SU-DHL-6 (cell line): ENCODE measurements around the gene CCM2.
"Not testable (repeated sequence)": the region's sequence is repeated elsewhere in the genome, so short reads cannot be mapped to it uniquely, and the experiment has no call there.

ENCODE experiments used
- H2AFZ ChIP-seq: fragments of 200-600 bp; sonication (generic); 2 replicates; pipeline ENCODE4 v1.6.1; 2014; ENCODE audit warnings: low read depth, mild to moderate bottlenecking, moderate library complexity, mixed read lengths, antibody characterized with exemption, low read length; ENCODE audit not compliant: severe bottlenecking
- H3F3A ChIP-seq: fragments of 200-600 bp; shearing (Covaris generic); 2 replicates; pipeline ENCODE4 v1.6.0; 2016; ENCODE audit warnings: antibody characterized with exemption, mild to moderate bottlenecking; ENCODE audit not compliant: insufficient read depth
- H3K27ac ChIP-seq: fragments of 200-600 bp; sonication (generic); 2 replicates; pipeline ENCODE4 v1.5.1; 2016; ENCODE audit warnings: low read depth, mild to moderate bottlenecking, low read length, moderate library complexity, mixed read lengths
- H3K27me3 ChIP-seq: fragments of 200-600 bp; sonication (generic), shearing (Covaris generic); 2 replicates; pipeline ENCODE4 v1.6.0; 2014; ENCODE audit warnings: mild to moderate bottlenecking, low read length
- H3K36me3 ChIP-seq: fragments of 200-600 bp; sonication (generic); 2 replicates; pipeline ENCODE4 v1.6.1; 2014; ENCODE audit warnings: mild to moderate bottlenecking, low read length, mixed read lengths
- H3K4me2 ChIP-seq: fragments of 300-600, 200-600 bp; shearing (Covaris generic), sonication (generic); 2 replicates; pipeline ENCODE4 v1.6.0; 2014; ENCODE audit warnings: low read length, low read depth, mild to moderate bottlenecking; ENCODE audit not compliant: poor library complexity, severe bottlenecking
- H3K4me3 ChIP-seq: fragments of 200-600 bp; sonication (generic); 2 replicates; pipeline ENCODE4 v1.5.1; 2014; ENCODE audit warnings: antibody characterized with exemption, low read length, mild to moderate bottlenecking, mixed read lengths; ENCODE audit not compliant: insufficient read depth, poor library complexity, severe bottlenecking
- H3K79me2 ChIP-seq: fragments of 200-600 bp; sonication (generic); 2 replicates; pipeline ENCODE4 v1.6.1; 2014; ENCODE audit warnings: mild to moderate bottlenecking, low read length, moderate library complexity; ENCODE audit not compliant: insufficient read depth
- H3K9ac ChIP-seq: fragments of 200-600 bp; sonication (generic); 2 replicates; pipeline ENCODE4 v1.7.0; 2014; ENCODE audit warnings: mild to moderate bottlenecking, low read length
- H3K9me2 ChIP-seq: fragments of 200-600 bp; sonication (generic); replicated peaks from 2 replicates; pipeline ENCODE4 v1.6.1; 2014; ENCODE audit warnings: low read length; ENCODE audit not compliant: insufficient read depth
- H3K9me3 ChIP-seq: fragments of 200-600 bp; sonication (generic); 2 replicates; pipeline ENCODE4 v1.6.1; 2014; ENCODE audit warnings: low read length, mixed read lengths; ENCODE audit not compliant: insufficient read depth
- H4K20me1 ChIP-seq: fragments of 200-600 bp; sonication (generic); 2 replicates; pipeline ENCODE4 v1.6.1; 2014; ENCODE audit warnings: low read depth, mild to moderate bottlenecking, antibody characterized with exemption, low read length, moderate library complexity, mixed read lengths
- EZH2phosphoT487 ChIP-seq: fragments of 200-600 bp; sonication (generic), shearing (Covaris generic); conservative IDR thresholded peaks from 2 replicates; pipeline ENCODE4 v1.6.1; 2018; ENCODE audit warnings: mild to moderate bottlenecking, antibody characterized with exemption, low read length, moderate library complexity, mixed read lengths
- TF ChIP-seq, protein P1 (sequence below): fragments of 200-600 bp; sonication (generic); IDR thresholded peaks from one replicate; pipeline ENCODE4 v1.5.1; 2017; ENCODE audit warnings: antibody characterized with exemption, mild to moderate bottlenecking, low read length, moderate library complexity; ENCODE audit not compliant: insufficient read depth, poor library complexity, severe bottlenecking

Gene CCM2

DNA sequence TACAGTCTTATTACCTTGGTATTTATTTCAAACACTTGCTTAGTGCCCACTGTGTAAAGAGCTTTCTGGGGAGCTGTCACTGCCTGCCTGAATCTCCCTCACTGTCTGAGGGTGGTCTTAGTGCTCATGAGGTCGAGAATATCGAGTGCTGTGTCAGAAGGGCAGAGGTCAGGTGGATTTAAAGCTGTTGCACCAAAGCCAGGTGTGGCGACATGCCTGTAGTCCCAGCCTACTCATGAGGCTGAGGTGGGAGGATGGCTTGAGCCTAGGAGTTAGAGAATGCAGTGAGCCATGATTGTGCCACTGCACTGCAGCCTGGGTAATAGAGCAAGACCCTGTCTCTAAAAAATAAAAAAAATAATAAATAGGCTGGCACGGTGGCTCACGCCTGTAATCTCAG is 20.9 kb downstream of the CCM2 start:
- H3K36me3 ChIP-seq, result peaks cover 6% of the 10 kb centered on the region; the same call in 1 of the 2 replicates
- H3K4me2 ChIP-seq, result no peak overlapping the region
- no peaks in the 10 kb centered on the region for H3K9me3 ChIP-seq
- H3F3A ChIP-seq, result peaks cover 41% of the 10 kb centered on the region
- no peak overlapping the region for H2AFZ ChIP-seq
- peaks cover 92% of the 10 kb centered on the region for H3K79me2 ChIP-seq
- TF ChIP-seq, protein P1, sequence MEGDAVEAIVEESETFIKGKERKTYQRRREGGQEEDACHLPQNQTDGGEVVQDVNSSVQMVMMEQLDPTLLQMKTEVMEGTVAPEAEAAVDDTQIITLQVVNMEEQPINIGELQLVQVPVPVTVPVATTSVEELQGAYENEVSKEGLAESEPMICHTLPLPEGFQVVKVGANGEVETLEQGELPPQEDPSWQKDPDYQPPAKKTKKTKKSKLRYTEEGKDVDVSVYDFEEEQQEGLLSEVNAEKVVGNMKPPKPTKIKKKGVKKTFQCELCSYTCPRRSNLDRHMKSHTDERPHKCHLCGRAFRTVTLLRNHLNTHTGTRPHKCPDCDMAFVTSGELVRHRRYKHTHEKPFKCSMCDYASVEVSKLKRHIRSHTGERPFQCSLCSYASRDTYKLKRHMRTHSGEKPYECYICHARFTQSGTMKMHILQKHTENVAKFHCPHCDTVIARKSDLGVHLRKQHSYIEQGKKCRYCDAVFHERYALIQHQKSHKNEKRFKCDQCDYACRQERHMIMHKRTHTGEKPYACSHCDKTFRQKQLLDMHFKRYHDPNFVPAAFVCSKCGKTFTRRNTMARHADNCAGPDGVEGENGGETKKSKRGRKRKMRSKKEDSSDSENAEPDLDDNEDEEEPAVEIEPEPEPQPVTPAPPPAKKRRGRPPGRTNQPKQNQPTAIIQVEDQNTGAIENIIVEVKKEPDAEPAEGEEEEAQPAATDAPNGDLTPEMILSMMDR, result no peak
- no peak for TF ChIP-seq EZH2phosphoT487
- H3K9ac ChIP-seq, result no peak overlapping the region
- no peaks in the 10 kb centered on the region for H3K9me2 ChIP-seq
- no peak overlapping the region for H3K4me3 ChIP-seq
- no peaks in the 10 kb centered on the region for H3K27me3 ChIP-seq
- peaks cover 11% of the 10 kb centered on the region for H4K20me1 ChIP-seq
- H3K27ac ChIP-seq, result peak overlapping the region; percentile 20

DNA sequence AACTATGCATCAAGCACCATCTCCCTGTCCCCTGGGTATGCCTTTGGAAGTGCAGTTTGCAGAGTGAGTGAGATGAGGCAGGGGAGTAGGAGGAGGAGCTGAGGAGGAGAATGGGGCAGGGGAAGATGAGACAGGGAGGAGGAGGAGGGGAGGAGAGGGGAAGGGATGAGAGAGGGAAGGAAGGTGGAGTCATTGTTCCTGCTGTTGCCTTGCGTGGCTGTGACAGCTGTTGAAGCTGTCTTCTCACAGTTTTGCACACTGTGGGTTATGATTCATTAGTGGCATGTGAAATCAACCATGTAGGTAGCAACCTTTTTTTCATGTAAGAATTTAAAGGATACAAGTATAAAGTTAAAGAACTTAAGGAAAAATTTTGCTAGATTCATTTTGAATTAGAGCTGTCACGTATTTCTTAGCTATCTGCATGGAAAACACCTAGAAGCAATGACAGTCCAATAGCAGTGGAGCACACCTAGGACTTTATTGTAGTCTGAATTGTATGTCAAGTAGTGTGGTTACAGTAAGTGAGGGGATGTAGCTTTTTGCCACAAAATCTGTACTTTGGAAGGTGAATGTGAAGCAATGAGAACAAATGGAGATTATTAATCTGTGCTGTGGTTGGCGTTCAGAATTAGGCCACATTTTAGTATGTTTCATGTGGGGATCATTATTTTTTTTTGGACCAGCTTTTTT is 21.7 kb downstream of the CCM2 start:
- H3K9ac ChIP-seq, result no peak overlapping the region
- H3K27ac ChIP-seq, result peak overlapping the region; percentile 49
- H3K27me3 ChIP-seq, result no peaks in the 10 kb centered on the region
- peaks cover 49% of the 10 kb centered on the region for H3F3A ChIP-seq
- no peaks in the 10 kb centered on the region for H3K9me3 ChIP-seq
- peaks cover 96% of the 10 kb centered on the region for H3K79me2 ChIP-seq
- no peaks in the 10 kb centered on the region for H3K9me2 ChIP-seq
- peaks cover 12% of the 10 kb centered on the region; the same call in 1 of the 2 replicates for H4K20me1 ChIP-seq
- H3K36me3 ChIP-seq, result peaks cover 7% of the 10 kb centered on the region; the same call in 1 of the 2 replicates
- TF ChIP-seq, protein P1, result no peak
- TF ChIP-seq EZH2phosphoT487, result no peak
- no peak overlapping the region for H3K4me3 ChIP-seq
- H2AFZ ChIP-seq, result no peak overlapping the region
- H3K4me2 ChIP-seq, result no peak overlapping the region

DNA sequence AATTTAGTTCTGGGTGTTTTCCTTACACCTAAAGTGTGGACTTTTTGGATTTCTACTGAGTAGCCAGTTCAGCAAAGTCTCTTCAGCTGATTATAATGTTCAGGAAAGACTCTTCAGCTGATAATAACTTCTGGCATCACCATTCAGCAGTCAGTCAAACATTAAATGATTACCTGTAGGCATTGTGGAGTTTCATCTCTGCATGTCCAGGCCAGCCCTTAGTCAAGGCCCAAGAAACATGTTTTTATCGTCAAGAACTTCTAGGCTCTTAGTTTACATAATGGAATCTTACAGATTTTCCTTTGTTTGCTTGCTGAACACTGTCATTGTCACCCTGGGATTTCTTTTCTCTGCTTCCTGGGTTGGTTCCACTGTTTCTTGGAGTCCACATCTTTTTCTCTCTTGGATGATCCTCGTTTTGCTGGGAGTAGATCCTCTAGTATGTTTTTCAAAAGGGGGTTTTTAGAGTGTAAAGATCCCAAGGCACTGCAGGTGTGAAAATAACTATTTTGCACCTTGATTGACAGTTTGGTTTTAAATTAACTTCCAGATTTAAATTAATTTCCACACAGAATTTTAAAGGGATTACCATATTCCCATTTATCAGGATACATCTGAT is 24.2 kb downstream of the CCM2 start:
- no peaks in the 10 kb centered on the region for H3K27me3 ChIP-seq
- H3K36me3 ChIP-seq, result peaks cover 17% of the 10 kb centered on the region
- peak overlapping the region; percentile 94 for H3K27ac ChIP-seq
- H3K79me2 ChIP-seq, result peaks cover 99% of the 10 kb centered on the region
- H3K9ac ChIP-seq, result no peak overlapping the region
- H3K9me2 ChIP-seq, result no peaks in the 10 kb centered on the region
- no peak for TF ChIP-seq EZH2phosphoT487
- TF ChIP-seq, protein P1, result no peak
- no peak overlapping the region for H3K4me3 ChIP-seq
- no peak overlapping the region for H3K4me2 ChIP-seq
- peaks cover 12% of the 10 kb centered on the region; the same call in 1 of the 2 replicates for H4K20me1 ChIP-seq
- H3K9me3 ChIP-seq, result no peaks in the 10 kb centered on the region
- peaks cover 56% of the 10 kb centered on the region for H3F3A ChIP-seq
- no peak overlapping the region for H2AFZ ChIP-seq

DNA sequence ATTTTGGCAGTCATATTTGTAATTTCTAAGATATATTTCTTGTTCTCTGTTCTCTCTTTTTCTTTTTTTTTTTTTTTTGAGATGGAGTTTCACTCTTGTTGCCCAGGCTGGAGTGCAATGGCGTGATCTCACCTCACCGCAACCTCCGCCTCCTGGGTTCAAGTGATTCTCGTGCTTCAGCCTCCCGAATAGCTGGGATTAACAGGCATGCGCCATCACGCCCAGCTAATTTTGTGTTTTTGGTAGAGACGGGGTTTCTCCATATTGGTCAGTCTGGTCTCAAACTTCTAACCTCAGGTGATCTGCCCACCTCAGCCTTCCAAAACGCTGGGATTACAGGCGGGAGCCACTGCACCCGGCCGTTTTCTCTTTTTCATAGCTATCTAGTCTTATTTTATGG is 25.5 kb downstream of the CCM2 start:
- Histone ChIP-seq H3K27ac (peak overlapping the region; percentile 94), H3K79me2 (peaks cover 99% of the 10 kb centered on the region), H3K36me3 (peaks cover 29% of the 10 kb centered on the region), H3K4me2 (peak overlapping the region; percentile 63), H3K9ac (peak overlapping the region; percentile 39; the same call in 1 of the 2 replicates), H3F3A (peaks cover 47% of the 10 kb centered on the region)
- not testable (repeated sequence) for H3K9me2 ChIP-seq, H3K9me3 ChIP-seq, H2AFZ ChIP-seq, H3K4me3 ChIP-seq, H4K20me1 ChIP-seq, H3K27me3 ChIP-seq
